GM21515 (cell line): Measurements from ENCODE around the gene CKAP2L.
A peak's percentile ranks its signal among the peaks of the same experiment; 100 is the strongest.

Experiments
- ATAC-seq: cut with Tn5 transposase; IDR thresholded peaks from one replicate; pipeline ENCODE4 v1.9.1; 2021; ENCODE audit not compliant: unreplicated experiment

CKAP2L gene

GRCh38 chr2:112791693-112792230 is 27.4 kb upstream of the CKAP2L start:
- ATAC-seq: no peak

- ATAC-seq: no peak
These were observed 26.6 kb upstream of the CKAP2L start for GRCh38 chr2:112791019-112791418.

GRCh38 chr2:112790305-112790704 is 25.9 kb upstream of the CKAP2L start:
- no peak for ATAC-seq

- ATAC-seq: no peak
These were observed 24.8 kb upstream of the CKAP2L start for GRCh38 chr2:112789186-112789585.

GRCh38 chr2:112788653-112789052 is 24.2 kb upstream of the CKAP2L start:
- no peak for ATAC-seq

- no peak for ATAC-seq
These were observed 23.5 kb upstream of the CKAP2L start for GRCh38 chr2:112787729-112788393.

GRCh38 chr2:112787294-112787693 is 22.9 kb upstream of the CKAP2L start:
- ATAC-seq: no peak

GRCh38 chr2:112784199-112785189 is 20.1 kb upstream of the CKAP2L start, which contains the start of gene IL1A:
Gene IL1A (minus strand): TSS chr2:112784493. CDS start chr2:112783770, 723 bp downstream.
- no peak for ATAC-seq

GRCh38 chr2:112783187-112783714 is 18.8 kb upstream of the CKAP2L start:
- ATAC-seq: no peak

GRCh38 chr2:112782234-112782799 is 17.9 kb upstream of the CKAP2L start:
- ATAC-seq: peak; percentile 87

- ATAC-seq: no peak
These were observed 15.2 kb upstream of the CKAP2L start for GRCh38 chr2:112779598-112779997.

GRCh38 chr2:112777036-112777435 is 12.6 kb upstream of the CKAP2L start:
- no peak for ATAC-seq

GRCh38 chr2:112776113-112776512 is 11.7 kb upstream of the CKAP2L start:
- no peak for ATAC-seq

GRCh38 chr2:112774536-112775285 is 10.3 kb upstream of the CKAP2L start:
- no peak for ATAC-seq

- ATAC-seq: no peak
These were observed 9.1 kb upstream of the CKAP2L start for GRCh38 chr2:112773556-112773955.

- ATAC-seq: no peak
These were observed 8.6 kb upstream of the CKAP2L start for GRCh38 chr2:112772911-112773475.

GRCh38 chr2:112772322-112772721 is 7.9 kb upstream of the CKAP2L start:
- ATAC-seq: no peak

GRCh38 chr2:112768432-112768831 is 4.0 kb upstream of the CKAP2L start:
- ATAC-seq: no peak

GRCh38 chr2:112767693-112768330 is 3.4 kb upstream of the CKAP2L start:
- ATAC-seq: no peak

GRCh38 chr2:112765251-112765650 is 842 bp upstream of the CKAP2L start:
- no peak for ATAC-seq
